ENCODE data around the gene CKMT2. TPM values are rescaled to one million over a fixed set of nuclear protein-coding genes. Genes with fewer than 3 reads are reported as not detected.
A peak's percentile ranks its signal among the peaks of the same experiment; 100 is the strongest.

CKMT2 gene
- total RNA-seq, 1 experiment from 2014 or later: not detected

GRCh38 chr5:81303563-81303962 is 70.4 kb downstream of the CKMT2 start:
- ChIA-PET CTCF (no interaction called here), POLR2A (no interaction called here)
- peaks cover 7% of the 10 kb centered on the region for H3K4me1 Mint-ChIP-seq (ENCODE audit: low read depth, unreplicated experiment)
- H3K9me3 Mint-ChIP-seq (ENCODE audit: unreplicated experiment): no peaks in the 10 kb centered on the region
- H3K27me3 Mint-ChIP-seq (ENCODE audit: insufficient read depth, unreplicated experiment): no peaks in the 10 kb centered on the region
- no peak overlapping the region for H3K4me3 ChIP-seq (ENCODE audit: low read depth, low read length)
- H3K36me3 ChIP-seq (ENCODE audit: control insufficient read depth, insufficient read depth, low read length): peaks cover 3% of the 10 kb centered on the region
- DNase-seq: no peak
- intact Hi-C loops (cut with micrococcal nuclease; ENCODE audit: unreplicated experiment): no loop called here
- peaks cover 18% of the 10 kb centered on the region for H3K4me1 ChIP-seq
- peak overlapping the region; percentile 91 for H3K4me3 Mint-ChIP-seq (ENCODE audit: unreplicated experiment)
- H3K27me3 ChIP-seq (replicated peaks; ENCODE audit: control insufficient read depth, insufficient read depth, low read length): no peaks in the 10 kb centered on the region
- no peak overlapping the region for H3K27ac Mint-ChIP-seq (ENCODE audit: unreplicated experiment)
- peaks cover 24% of the 10 kb centered on the region for H3K36me3 Mint-ChIP-seq (ENCODE audit: insufficient read depth, unreplicated experiment)
- no TSS peak for BruUV-seq (replicated peaks)
- no peak for TF ChIP-seq CTCF (IDR thresholded peaks at IDR 0.05; ENCODE audit: insufficient read depth in 1 of 2, low read depth in 1 of 2, low read length in 1 of 2, severe bottlenecking in 1 of 2, unreplicated experiment in 1 of 2)
- no peaks in the 10 kb centered on the region for H3K9me3 ChIP-seq

DNA sequence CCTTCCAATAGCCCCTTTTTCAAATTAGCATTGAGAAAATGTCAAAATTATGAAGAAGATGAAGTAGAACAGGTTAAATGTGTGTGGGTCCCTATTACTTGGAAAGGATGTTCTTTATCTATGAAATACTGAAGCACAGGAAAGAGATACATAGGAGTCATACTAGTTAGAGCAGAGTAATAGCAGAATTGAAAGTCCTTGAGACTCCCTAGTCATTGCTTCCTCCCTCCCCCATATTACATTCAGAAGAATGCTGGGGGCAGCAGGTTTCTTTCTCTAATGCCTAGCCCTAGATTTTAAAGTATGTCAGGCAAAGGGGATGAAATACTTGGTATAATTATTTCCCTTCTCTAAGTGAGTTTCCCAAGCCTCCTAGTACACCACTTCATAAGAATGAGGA is 72.7 kb downstream of the CKMT2 start:
- Histone ChIP-seq H3K27me3 (replicated peaks; ENCODE audit: control insufficient read depth, insufficient read depth, low read length) (no peaks in the 10 kb centered on the region), H3K36me3 (ENCODE audit: control insufficient read depth, insufficient read depth, low read length) (peaks cover 3% of the 10 kb centered on the region), H3K4me3 (ENCODE audit: low read depth, low read length) (no peak overlapping the region), H3K4me1 (peaks cover 16% of the 10 kb centered on the region), H3K9me3 (no peaks in the 10 kb centered on the region)
- no peak for TF ChIP-seq CTCF (IDR thresholded peaks at IDR 0.05; ENCODE audit: insufficient read depth in 1 of 2, low read depth in 1 of 2, low read length in 1 of 2, severe bottlenecking in 1 of 2, unreplicated experiment in 1 of 2)
- Mint-ChIP-seq H3K4me1 (ENCODE audit: low read depth, unreplicated experiment) (no peaks in the 10 kb centered on the region), H3K36me3 (ENCODE audit: insufficient read depth, unreplicated experiment) (peaks cover 28% of the 10 kb centered on the region), H3K27ac (ENCODE audit: unreplicated experiment) (no peak overlapping the region), H3K4me3 (ENCODE audit: unreplicated experiment) (no peak overlapping the region), H3K27me3 (ENCODE audit: insufficient read depth, unreplicated experiment) (no peaks in the 10 kb centered on the region), H3K9me3 (ENCODE audit: unreplicated experiment) (no peaks in the 10 kb centered on the region)
- intact Hi-C loops (cut with micrococcal nuclease; ENCODE audit: unreplicated experiment): no loop called here
- BruUV-seq (replicated peaks): no TSS peak
- ChIA-PET CTCF (no interaction called here), POLR2A (no interaction called here)
- DNase-seq: no peak

DNA sequence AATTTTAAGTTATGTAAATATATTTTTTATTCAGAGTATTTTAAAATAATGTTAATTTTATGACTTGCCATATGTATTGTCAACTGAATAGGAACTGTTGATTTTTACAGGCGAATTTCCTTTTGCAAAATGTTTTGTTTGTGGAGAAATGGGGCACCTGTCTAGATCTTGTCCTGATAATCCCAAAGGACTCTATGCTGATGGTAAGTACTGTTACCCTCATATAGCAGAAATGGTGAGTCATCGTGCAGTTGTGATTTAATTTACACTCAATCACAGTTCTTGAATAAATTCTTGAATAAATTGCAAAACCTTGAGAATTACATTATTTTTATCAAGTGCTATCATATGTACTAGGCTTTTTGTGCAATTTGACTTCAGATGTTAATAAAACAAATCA is 75.7 kb downstream of the CKMT2 start:
- no peaks in the 10 kb centered on the region for H3K9me3 Mint-ChIP-seq (ENCODE audit: unreplicated experiment)
- H3K36me3 ChIP-seq (ENCODE audit: control insufficient read depth, insufficient read depth, low read length): peaks cover 7% of the 10 kb centered on the region
- no peaks in the 10 kb centered on the region for H3K27me3 Mint-ChIP-seq (ENCODE audit: insufficient read depth, unreplicated experiment)
- CTCF ChIA-PET: interaction anchor here (0.8 kb wide), 1 partner anchor 9 kb away, joined by 3 read pairs; no protein-coding TSS in a partner anchor
- H3K9me3 ChIP-seq: no peaks in the 10 kb centered on the region
- DNase-seq: no peak
- H3K4me1 ChIP-seq: peaks cover 10% of the 10 kb centered on the region
- H3K36me3 Mint-ChIP-seq (ENCODE audit: insufficient read depth, unreplicated experiment): peaks cover 39% of the 10 kb centered on the region
- H3K27ac Mint-ChIP-seq (ENCODE audit: unreplicated experiment): no peak overlapping the region
- TF ChIP-seq CTCF (IDR thresholded peaks at IDR 0.05; ENCODE audit: insufficient read depth in 1 of 2, low read depth in 1 of 2, low read length in 1 of 2, severe bottlenecking in 1 of 2, unreplicated experiment in 1 of 2): no peak
- H3K27me3 ChIP-seq (replicated peaks; ENCODE audit: control insufficient read depth, insufficient read depth, low read length): no peaks in the 10 kb centered on the region
- H3K4me3 Mint-ChIP-seq (ENCODE audit: unreplicated experiment): no peak overlapping the region
- POLR2A ChIA-PET: no interaction called here
- intact Hi-C loops (cut with micrococcal nuclease; ENCODE audit: unreplicated experiment): no loop called here
- BruUV-seq (replicated peaks): no TSS peak
- H3K4me3 ChIP-seq (ENCODE audit: low read depth, low read length): no peak overlapping the region
- no peaks in the 10 kb centered on the region for H3K4me1 Mint-ChIP-seq (ENCODE audit: low read depth, unreplicated experiment)

Data from Caco-2 (cell line).